OCI-LY1 (cell line): ENCODE data around the gene CEP126.

Experiments
- EZH2 ChIP-seq: fragments of 200-600 bp; sonication (generic), shearing (Covaris generic); IDR thresholded peaks from 2 replicates; pipeline ENCODE4 v1.8.0; 2017; ENCODE audit warnings: borderline replicate concordance, mixed run types, mild to moderate bottlenecking, antibody characterized with exemption, low read length, moderate library complexity, mixed read lengths
- TF ChIP-seq, protein P1 (sequence below): fragments of 200-600 bp; sonication (generic), shearing (Covaris generic); IDR thresholded peaks from 2 replicates; pipeline ENCODE4 v1.5.1; 2017; ENCODE audit warnings: mild to moderate bottlenecking, antibody characterized with exemption, low read length, moderate library complexity, mixed read lengths

GRCh38 chr11:101867951-101868350 lies 46.9 kb upstream of the CEP126 start:
- TF ChIP-seq, protein P1, sequence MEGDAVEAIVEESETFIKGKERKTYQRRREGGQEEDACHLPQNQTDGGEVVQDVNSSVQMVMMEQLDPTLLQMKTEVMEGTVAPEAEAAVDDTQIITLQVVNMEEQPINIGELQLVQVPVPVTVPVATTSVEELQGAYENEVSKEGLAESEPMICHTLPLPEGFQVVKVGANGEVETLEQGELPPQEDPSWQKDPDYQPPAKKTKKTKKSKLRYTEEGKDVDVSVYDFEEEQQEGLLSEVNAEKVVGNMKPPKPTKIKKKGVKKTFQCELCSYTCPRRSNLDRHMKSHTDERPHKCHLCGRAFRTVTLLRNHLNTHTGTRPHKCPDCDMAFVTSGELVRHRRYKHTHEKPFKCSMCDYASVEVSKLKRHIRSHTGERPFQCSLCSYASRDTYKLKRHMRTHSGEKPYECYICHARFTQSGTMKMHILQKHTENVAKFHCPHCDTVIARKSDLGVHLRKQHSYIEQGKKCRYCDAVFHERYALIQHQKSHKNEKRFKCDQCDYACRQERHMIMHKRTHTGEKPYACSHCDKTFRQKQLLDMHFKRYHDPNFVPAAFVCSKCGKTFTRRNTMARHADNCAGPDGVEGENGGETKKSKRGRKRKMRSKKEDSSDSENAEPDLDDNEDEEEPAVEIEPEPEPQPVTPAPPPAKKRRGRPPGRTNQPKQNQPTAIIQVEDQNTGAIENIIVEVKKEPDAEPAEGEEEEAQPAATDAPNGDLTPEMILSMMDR = no peak
- TF ChIP-seq EZH2 = no peak
